Measurements from ENCODE around the gene ZMYND19. TPM values are rescaled to one million over a fixed set of nuclear protein-coding genes. Genes with fewer than 3 reads are reported as not detected.

ZMYND19 gene
- total RNA-seq, 2 donors from 2014 or later = 6.6 to 8.8 TPM

DNA sequence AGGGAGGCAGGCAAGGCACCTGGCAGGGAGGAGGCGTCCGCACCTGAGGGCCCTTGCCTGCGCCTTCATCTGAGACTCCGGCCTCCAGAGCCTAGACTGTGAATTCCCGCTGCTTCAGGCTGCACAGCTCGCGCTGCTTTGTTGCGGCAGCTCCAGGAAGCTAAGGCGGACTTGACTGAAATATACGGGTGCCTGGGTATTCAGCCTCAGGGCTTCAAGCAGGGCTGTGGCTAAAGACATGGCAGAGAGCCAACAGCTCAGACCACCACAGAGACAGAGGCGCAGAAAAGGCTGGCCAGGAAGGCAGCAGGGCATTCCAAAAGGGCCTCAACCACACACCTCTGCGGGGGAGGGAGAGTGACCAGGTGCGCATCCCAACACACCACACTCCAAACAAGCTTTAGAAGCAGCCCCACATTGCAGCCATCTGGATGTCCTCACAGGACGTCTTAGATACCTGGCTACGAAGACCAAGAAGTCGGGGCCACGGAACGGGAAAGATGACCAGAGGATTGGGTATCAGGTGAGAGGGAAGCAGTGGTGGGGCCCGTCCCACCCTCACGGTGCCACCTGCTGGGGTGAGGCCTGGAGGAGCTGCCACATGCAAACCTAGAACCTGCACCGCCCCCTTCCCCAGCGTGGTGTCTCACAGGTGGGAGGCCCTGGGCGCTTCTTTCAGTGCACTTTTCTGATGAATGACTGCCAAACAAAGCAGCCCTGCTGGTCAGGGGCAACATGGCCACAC lies 9.9 kb downstream of the ZMYND19 start:
- peaks cover 30% of the 10 kb centered on the region for H3K4me1 ChIP-seq

DNA sequence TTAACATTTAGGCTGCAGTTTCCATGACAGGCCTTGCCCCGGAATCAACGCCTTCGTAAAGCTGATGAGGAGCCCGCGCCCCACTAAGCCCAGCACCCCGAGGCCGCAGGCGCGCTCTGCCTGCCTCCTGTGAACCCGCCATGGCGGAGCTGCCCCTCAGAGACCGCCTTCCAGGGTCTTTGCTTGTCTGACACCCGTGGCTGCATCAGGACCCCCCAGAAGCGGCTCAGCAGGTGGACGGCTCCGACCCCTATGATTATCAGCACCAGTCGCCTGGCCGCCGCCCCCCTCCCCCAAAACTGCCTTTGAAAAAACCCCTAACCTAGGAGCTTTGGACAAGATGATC lies 11.1 kb downstream of the ZMYND19 start:
- Histone ChIP-seq H3K4me3 (no peak overlapping the region), H3K36me3 (replicated peaks in 1 of 2; ENCODE audit: insufficient read depth in 1 of 2, low read depth in 2 of 2) (peaks cover 0 to 5% of the 10 kb centered on the region in 2 donors), H3K27ac (peak overlapping the region in 3 of 4 donors; percentile 18 to 93 (median 87)), H3K9me3 (no peaks in the 10 kb centered on the region), H3K4me1 (peaks cover 30% of the 10 kb centered on the region), H3K27me3 (no peaks in the 10 kb centered on the region)
- no peak for TF ChIP-seq POLR2A (IDR thresholded peaks at IDR 0.05)
- TF ChIP-seq, protein P1, sequence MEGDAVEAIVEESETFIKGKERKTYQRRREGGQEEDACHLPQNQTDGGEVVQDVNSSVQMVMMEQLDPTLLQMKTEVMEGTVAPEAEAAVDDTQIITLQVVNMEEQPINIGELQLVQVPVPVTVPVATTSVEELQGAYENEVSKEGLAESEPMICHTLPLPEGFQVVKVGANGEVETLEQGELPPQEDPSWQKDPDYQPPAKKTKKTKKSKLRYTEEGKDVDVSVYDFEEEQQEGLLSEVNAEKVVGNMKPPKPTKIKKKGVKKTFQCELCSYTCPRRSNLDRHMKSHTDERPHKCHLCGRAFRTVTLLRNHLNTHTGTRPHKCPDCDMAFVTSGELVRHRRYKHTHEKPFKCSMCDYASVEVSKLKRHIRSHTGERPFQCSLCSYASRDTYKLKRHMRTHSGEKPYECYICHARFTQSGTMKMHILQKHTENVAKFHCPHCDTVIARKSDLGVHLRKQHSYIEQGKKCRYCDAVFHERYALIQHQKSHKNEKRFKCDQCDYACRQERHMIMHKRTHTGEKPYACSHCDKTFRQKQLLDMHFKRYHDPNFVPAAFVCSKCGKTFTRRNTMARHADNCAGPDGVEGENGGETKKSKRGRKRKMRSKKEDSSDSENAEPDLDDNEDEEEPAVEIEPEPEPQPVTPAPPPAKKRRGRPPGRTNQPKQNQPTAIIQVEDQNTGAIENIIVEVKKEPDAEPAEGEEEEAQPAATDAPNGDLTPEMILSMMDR (IDR thresholded peaks at IDR 0.05) = no peak
- intact Hi-C loops (cut with DNase I) = no loop called here
- DNase-seq = no peak
- WGBS, 2 donors = 43 to 53% methylated on average over 9 to 19 of the region's 19 CpGs
- no peak for ATAC-seq

More for the DNA sequence above, 9.9 kb downstream of the ZMYND19 start:
- H3K27ac ChIP-seq = no peak overlapping the region
- no peaks in the 10 kb centered on the region for H3K27me3 ChIP-seq
- H3K9me3 ChIP-seq = no peaks in the 10 kb centered on the region
- WGBS, 2 donors = 84 to 86% methylated on average over 11 to 23 of the region's 23 CpGs
- DNase-seq (no peak), ATAC-seq (no peak)
- intact Hi-C loops (cut with DNase I) = no loop called here
- H3K36me3 ChIP-seq (replicated peaks in 1 of 2; ENCODE audit: insufficient read depth in 1 of 2, low read depth in 2 of 2) = no peaks in the 10 kb centered on the region
- no peak overlapping the region for H3K4me3 ChIP-seq
- no peak for TF ChIP-seq POLR2A (IDR thresholded peaks at IDR 0.05)
- TF ChIP-seq, protein P1 (IDR thresholded peaks at IDR 0.05) = no peak

DNA sequence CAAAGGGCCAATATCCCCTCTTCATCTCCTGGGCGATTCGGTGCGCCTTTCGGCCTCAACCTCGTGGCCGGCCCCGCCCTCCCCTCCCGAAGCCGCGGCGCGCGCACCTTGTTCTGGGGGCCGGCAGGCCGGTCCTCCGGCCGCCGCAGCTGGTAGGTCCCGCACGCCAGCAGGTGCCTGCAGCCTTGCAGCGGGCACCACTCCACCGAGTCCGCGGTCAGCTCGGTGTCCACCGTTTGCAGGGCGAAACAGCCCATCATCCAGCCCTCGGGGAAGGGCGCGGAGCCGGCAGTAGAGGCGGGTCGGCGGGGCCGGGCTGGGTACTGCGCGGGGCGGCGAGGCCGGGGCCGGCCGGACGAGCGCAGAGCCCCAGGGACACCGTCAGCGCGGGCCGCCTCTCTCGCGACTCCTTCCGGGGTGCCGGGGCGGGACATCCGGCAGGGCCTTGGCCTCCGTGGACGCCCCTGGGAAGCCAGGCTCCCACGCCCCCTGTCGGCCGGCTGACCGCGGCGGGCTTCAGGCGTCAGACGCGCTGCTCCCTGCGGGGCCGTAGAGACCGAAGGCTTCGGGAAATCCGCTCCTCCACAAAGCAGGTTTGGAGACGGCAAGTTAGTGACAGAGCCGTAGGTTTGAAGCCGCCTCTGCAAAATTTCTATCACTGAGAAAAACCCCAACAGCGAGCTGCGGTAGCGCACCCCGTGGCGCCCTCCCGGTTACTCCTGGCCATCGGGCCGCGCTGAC lies 11.6 kb downstream of the ZMYND19 start, which contains the start of gene DPH7:
Gene DPH7, minus strand, starts transcription at position 408 of the 741 bp plus-strand sequence. Its CDS starts 148 bp downstream, at position 260.
- DNase-seq = peak; percentile 94 to 97 (median 96)
- TF ChIP-seq POLR2A (IDR thresholded peaks at IDR 0.05) = peak; percentile 74 to 81 (median 77)
- TF ChIP-seq, protein P1 (IDR thresholded peaks at IDR 0.05) = peak; percentile 88 to 98 (median 94)
- intact Hi-C loops (cut with DNase I) = no loop called here
- H3K36me3 ChIP-seq (replicated peaks in 1 of 2; ENCODE audit: insufficient read depth in 1 of 2, low read depth in 2 of 2) = peaks cover 0 to 9% of the 10 kb centered on the region in 2 donors
- H3K4me3 ChIP-seq = peak within 1 kb of the TSS; percentile 78 to 99
- H3K27me3 ChIP-seq = no peaks in the 10 kb centered on the region
- peak within 1 kb of the TSS; percentile 64 to 93 (median 76) for H3K27ac ChIP-seq
- 1 to 12% methylated on average over 18 to 62 of the region's 82 CpGs for WGBS, 2 donors
- peak; percentile 97 for ATAC-seq
- no peaks in the 10 kb centered on the region for H3K9me3 ChIP-seq
- H3K4me1 ChIP-seq = peaks cover 30% of the 10 kb centered on the region

DNA sequence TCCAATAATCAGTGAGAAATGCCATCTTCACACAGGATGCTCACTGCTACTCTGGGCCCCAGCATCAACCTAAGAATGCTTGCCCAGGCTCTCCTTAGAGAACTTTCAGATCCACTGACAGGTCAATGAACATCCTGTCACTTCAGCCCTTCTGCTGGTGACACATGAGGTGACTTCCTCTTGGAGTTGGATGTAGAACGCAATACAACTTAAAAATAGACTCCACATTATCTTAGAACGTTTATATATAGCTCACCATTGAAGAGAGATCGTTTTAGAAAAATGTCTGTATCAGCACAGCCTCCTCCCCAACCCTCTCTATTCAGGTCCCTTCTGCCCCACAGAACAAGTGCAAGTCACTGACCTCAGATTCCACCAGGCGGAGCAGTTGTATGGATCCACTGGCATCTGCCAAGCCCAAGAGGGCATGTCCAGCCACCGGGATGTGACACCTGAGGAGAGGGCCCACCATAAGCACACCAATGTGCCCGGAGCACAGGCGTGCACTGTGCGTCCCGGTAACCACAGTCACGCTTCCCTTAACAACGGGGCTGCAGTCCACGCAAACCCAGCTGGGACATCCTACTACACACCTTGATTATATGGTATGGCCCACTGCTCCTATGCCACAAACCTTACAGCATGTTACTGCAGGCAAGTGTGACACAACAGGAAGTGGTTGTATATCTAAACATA lies 14.4 kb downstream of the ZMYND19 start:
- no peaks in the 10 kb centered on the region for H3K9me3 ChIP-seq
- peaks cover 30% of the 10 kb centered on the region for H3K4me1 ChIP-seq
- H3K36me3 ChIP-seq (replicated peaks in 1 of 2; ENCODE audit: insufficient read depth in 1 of 2, low read depth in 2 of 2) = peaks cover 7 to 13% of the 10 kb centered on the region in 2 donors
- H3K27me3 ChIP-seq = no peaks in the 10 kb centered on the region
- DNase-seq (no peak), ATAC-seq (no peak)
- intact Hi-C loops (cut with DNase I) = no loop called here
- 53 to 74% methylated on average over 4 to 12 of the region's 12 CpGs for WGBS, 2 donors
- no peak overlapping the region for H3K27ac ChIP-seq
- TF ChIP-seq, protein P1 (IDR thresholded peaks at IDR 0.05) = no peak
- no peak for TF ChIP-seq POLR2A (IDR thresholded peaks at IDR 0.05)
- no peak overlapping the region for H3K4me3 ChIP-seq
